ENCODE results near the gene FUNDC1.

DNA sequence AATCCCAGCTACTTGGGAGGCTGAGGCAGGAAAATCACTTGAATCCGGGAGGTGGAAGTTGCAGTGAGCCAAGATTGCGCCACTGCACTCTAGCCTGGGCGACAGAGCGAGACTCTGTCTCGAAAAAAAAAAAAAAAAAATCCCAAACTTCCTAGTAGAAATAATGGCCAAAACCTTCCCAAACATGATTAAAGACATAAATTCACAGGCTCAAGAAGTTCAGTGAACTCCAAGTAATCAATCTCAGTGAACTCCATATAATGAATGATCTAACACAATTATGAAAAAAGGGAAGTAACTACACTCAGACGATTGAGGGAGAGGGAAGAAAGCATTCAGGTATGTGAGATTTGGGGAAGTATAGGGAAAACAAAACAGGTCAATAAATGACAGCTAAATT is 6.5 kb downstream of the FUNDC1 start:
- no peak for TF ChIP-seq CEBPB (IDR thresholded peaks at IDR 0.05; ENCODE audit: low read depth)
- no peak for TF ChIP-seq CTCF (IDR thresholded peaks at IDR 0.05 in 2 of 3, conservative IDR thresholded peaks at IDR 0.05 in 1 of 3; ENCODE audit: borderline replicate concordance in 1 of 3, insufficient read depth in 1 of 3, low read depth in 2 of 3, low read length in 2 of 3)
- TF ChIP-seq POLR2A (IDR thresholded peaks at IDR 0.05; ENCODE audit: borderline replicate concordance, extremely low read depth, insufficient read depth, insufficient read length): no peak
- TF ChIP-seq YY1 (IDR thresholded peaks at IDR 0.05; ENCODE audit: extremely low read depth, insufficient replicate concordance, low read depth, low read length): no peak
- TF ChIP-seq EGR1 (IDR thresholded peaks at IDR 0.05; ENCODE audit: low read depth): no peak
- TF ChIP-seq ATF3 (IDR thresholded peaks at IDR 0.05): no peak
- no peak for TF ChIP-seq EZH2 (IDR thresholded peaks at IDR 0.05)
- no peak for TF ChIP-seq POLR2AphosphoS5 (IDR thresholded peaks at IDR 0.05; ENCODE audit: low read depth, low read length)
